Left colon (tissue), 2 donors: Measurements from ENCODE around the gene OXGR1. TPM values are rescaled to one million over a fixed set of nuclear protein-coding genes. Genes with fewer than 3 reads are reported as not detected.

Experiments used
- total RNA-seq, 2 donors: library from RNA; stranded (reverse); fragmentation: NEBNext Ultra II Directional; extraction: Animal tissue kit (Norgen Biotek cat#: 25700); gene quantifications; one replicate each; pipeline ENCODE4 v1.2.1, GENCODE V29; 2021
- donor health status: DM: no; HTN: no; CAD: no.
- donor health status: DM: yes; HTN: yes; CAD: no.

Gene OXGR1
- total RNA-seq, 2 donors from 2014 or later = 2.0 to 2.3 TPM

Other genes with a start within 250 kb of the OXGR1 start
- gene MBNL2, start 227.9 kb upstream of the OXGR1 start, total RNA-seq = 10 to 100 TPM; 31.4 to 50.1 TPM